Measurements from ENCODE around the gene UCHL3.
"Not testable (repeated sequence)": the region's sequence is repeated elsewhere in the genome, so short reads cannot be mapped to it uniquely, and the experiment has no call there.

UCHL3 gene

GRCh38 chr13:75549262-75550158 is at the start of gene UCHL3:
TSS of gene UCHL3 (plus strand) at chr13:75549791. CDS start at chr13:75549821, 30 bp downstream.
- in situ Hi-C loops (cut with MboI; ENCODE audit: low sequenced_read_pairs) = no loop called here

GRCh38 chr13:75505327-75505726 is 44.3 kb upstream of the UCHL3 start:
- in situ Hi-C loops (cut with MboI; ENCODE audit: low sequenced_read_pairs) = no loop called here

- in situ Hi-C loops (cut with MboI; ENCODE audit: low sequenced_read_pairs) = no loop called here
Observed at GRCh38 chr13:75506018-75506417, 43.6 kb upstream of the UCHL3 start.

DNA sequence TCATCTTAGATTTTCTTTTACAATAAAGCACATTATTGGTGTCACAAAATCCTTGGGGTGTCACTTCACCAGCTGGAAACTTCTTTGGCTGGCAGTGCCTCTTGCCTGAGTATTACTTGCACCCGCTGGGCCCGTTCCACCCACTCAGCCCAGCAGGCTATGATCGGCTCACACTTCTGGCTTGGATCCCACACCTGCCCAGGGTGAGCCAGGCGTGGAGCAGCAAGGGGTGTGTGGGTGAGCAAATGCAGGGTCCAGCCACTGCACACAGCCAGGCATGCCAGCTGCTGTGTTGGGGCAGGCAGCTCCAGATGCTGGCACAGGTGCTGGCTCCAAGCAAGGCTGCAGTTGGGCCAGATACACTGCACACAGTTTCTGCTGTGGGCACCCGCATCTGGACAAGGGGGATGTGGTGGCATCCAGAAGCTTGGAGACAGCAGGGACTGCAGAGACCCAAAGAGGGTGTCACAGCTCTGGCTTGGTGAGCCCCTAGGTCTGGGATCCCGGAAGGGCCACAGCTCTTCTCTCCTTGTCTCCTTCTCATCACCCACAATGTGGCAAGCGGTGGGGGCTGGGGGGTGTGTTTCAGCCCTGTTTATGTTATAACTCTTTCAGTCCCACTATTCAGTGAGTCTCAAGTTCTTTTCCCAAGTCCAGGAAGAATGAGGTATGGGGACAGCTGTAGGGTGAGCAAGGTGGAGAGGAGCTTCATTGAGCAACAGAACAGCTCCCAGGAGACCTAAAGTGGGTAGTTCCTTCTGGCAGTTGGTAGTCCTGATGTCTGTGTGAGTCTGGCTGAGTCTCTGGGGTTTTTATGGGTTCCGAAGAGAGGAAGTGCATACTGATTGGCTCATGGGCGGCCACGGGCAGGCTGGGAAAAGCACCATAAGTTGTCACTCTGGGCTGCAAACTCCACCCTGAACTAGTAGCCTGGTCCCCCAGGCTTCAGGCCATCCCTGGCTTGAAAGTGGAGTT is 42.3 kb upstream of the UCHL3 start:
- in situ Hi-C loops (cut with MboI; ENCODE audit: low sequenced_read_pairs) = no loop called here

DNA sequence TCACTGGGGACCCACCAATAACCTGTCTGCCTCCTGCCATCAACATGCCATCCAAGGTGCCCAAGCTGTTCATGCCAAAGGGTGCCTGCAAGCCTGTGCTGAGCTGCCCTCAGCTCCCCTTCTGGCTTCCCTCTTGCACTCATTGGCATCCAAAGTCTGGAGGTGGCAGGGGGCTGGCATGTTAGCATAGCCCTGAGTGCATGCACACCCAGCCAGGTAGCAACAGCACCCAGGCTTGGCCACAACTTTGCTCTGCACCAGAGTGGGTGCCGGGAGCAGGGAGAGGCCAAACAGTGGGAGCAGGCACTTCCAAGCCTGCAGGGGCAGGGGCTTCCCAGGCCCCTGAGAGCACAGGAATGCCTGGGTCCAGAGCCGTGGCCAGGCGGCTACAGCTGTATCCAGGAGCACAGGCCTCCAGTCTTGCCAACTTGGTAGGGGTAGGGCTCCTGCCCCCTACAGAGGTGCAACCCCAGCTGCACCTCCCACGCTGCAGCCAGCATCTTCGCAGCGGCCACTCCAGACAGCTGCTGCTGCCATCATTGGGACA is 41.5 kb upstream of the UCHL3 start:
- in situ Hi-C loops (cut with MboI; ENCODE audit: low sequenced_read_pairs) = no loop called here

DNA sequence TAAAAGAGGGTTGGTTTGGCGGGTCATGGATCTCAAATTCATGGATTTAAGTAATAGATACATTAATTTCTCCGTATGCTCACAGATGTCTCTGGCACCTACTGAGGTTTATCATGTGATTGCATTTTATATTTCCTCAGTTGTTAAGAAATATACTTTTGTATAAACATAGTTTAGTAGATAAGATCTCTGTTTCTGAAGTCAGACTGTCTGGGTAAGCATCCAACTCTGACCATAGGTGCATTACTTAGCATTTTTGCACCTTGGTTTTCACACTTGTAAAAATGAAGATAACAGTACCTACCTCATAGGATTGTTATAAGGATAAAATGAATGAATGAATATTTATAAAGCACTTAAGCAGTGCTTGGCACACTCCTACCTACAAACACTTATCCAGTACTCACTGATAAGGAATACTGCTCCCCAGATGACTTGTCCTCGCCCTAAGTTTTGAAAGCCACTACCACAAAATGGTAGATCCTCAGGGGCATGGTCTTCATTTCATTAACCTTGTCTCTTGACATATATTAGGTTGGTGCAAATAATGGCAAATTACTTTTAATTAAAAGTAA is 38.5 kb upstream of the UCHL3 start:
- in situ Hi-C loops (cut with MboI; ENCODE audit: low sequenced_read_pairs) = no loop called here

- in situ Hi-C loops (cut with MboI; ENCODE audit: low sequenced_read_pairs) = no loop called here
Observed at GRCh38 chr13:75512253-75512652, 37.3 kb upstream of the UCHL3 start.

DNA sequence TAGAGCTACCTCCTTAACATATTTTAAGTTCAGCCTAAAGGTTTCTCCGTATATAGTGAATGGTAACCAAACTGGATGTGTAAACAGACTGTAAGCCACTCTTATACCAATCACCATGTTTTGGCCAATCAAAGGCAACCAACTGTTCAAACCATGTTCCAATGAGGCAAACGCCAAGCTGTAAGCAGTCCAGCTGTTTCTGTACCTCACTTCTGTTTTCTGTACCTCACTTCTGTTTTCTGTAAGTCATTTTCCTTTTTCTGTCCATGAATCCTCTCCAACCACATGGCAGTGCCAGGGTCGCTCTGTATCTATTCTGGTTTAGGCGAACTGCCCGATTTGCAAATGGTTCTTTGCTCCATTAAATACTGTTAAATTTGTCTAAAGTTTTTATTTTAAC is 36.3 kb upstream of the UCHL3 start:
- in situ Hi-C loops (cut with MboI; ENCODE audit: low sequenced_read_pairs) = no loop called here

DNA sequence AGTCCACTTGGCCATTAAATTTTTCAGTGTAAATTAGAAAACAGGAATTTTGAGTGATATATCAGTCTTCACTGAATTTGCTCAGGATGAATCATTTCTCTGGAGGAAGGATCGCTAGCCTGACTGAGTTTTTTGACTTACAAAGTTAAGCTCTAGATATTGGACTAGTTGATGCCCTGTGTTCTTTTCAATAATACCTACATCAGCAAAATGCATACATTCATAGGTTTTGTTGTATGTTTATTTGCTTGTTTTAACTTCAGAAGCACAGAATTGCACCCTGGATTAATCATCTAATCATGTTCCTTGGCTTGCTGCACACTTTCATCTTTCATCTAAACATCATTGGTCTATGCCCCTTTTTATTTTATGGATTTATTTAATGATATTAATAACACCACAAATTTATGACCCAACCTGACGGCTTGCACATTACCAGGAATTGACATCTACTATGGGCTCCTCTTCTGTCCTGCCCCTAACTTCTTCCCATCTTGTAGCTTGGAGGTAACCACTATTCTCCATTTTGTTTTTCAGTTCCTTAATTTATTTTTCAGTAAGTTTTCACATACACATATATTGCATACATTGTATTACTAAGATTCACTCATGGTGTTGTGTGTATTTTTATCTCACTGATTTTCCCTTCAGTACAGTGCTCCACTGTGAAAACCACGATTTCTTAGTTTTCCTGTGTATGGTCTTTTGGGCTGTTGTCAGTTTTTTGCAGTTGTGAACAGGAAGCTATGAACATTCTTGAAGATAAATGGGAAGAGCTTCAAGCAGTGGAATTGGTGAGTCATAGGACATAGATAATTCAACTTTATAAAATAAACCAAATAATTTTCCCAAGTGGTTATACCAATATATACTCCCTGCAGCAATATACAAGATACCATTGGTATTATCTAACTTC is 35.3 kb upstream of the UCHL3 start:
- in situ Hi-C loops (cut with MboI; ENCODE audit: low sequenced_read_pairs) = no loop called here

- in situ Hi-C loops (cut with MboI; ENCODE audit: low sequenced_read_pairs) = no loop called here
Observed at GRCh38 chr13:75518439-75519088, 31.0 kb upstream of the UCHL3 start.

DNA sequence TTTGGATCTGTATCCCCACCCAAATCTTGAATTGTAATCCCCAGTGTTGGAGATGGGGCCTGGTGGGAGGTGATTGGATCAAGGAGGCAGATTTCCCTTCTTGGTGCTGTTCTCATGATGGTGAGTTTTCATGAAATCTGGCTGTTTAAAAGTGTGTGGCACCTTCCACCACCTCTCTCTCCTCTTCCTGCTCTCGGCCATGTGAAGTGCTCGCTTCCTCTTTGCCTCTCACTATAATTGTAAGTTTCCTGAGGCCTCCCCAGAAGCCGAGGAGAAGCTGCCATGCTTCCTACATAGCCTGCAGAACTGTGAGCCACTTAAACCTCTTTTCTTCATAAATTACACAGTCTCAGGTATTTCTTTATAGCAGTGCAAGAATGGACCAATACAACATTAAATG is 27.6 kb upstream of the UCHL3 start:
- in situ Hi-C loops (cut with MboI; ENCODE audit: low sequenced_read_pairs) = no loop called here

GRCh38 chr13:75530549-75530961 is 19.0 kb upstream of the UCHL3 start:
- in situ Hi-C loops (cut with MboI; ENCODE audit: low sequenced_read_pairs) = no loop called here

DNA sequence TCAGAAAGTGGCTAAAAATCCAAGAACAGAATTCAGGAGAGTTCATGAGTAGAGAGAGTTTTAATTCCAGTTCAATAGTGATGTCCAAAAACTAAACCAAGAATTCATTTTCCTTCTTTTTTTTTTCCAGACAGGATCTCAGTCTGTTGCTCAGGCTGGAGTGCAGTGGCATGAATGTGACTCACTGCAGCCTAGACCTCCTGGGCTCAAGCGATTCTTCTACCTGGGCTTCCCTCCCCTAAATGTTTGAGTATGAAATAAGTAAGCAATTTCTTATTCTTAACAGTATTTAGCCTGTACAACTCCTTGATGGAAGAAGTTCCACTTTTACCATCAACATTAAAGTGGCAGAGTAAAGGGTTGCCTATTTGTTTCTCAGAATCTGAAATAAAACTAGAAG is 15.7 kb upstream of the UCHL3 start:
- in situ Hi-C loops (cut with MboI; ENCODE audit: low sequenced_read_pairs) = no loop called here

- in situ Hi-C loops (cut with MboI; ENCODE audit: low sequenced_read_pairs) = no loop called here
Observed at GRCh38 chr13:75537401-75538365, 11.9 kb upstream of the UCHL3 start, which contains the start of gene COMMD6. TSS of gene COMMD6 (minus strand) at chr13:75537841. CDS start at chr13:75537805, 36 bp downstream.

GRCh38 chr13:75541287-75541686 is 8.3 kb upstream of the UCHL3 start:
- in situ Hi-C loops (cut with MboI; ENCODE audit: low sequenced_read_pairs) = no loop called here

DNA sequence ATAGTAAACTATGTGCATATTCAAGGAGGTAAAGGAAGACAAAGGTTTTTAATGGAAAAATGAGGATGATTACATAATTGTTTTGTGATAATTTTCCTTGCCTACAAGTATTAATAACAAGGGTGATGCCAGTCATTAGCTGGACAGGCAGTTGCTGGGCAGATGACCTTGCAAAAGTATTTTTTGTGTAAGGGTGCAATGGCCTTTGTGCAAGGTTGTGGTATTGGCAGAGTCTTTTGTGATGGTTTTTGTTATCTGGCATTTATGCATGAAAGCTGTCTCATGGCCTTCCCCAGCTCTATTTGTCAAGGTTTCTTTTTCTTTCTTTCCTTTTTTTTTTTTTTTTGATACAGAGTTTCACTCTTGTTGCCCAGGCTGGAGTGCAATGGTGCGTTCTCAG is 7.6 kb upstream of the UCHL3 start:
- in situ Hi-C loops (cut with MboI; ENCODE audit: low sequenced_read_pairs) = no loop called here

DNA sequence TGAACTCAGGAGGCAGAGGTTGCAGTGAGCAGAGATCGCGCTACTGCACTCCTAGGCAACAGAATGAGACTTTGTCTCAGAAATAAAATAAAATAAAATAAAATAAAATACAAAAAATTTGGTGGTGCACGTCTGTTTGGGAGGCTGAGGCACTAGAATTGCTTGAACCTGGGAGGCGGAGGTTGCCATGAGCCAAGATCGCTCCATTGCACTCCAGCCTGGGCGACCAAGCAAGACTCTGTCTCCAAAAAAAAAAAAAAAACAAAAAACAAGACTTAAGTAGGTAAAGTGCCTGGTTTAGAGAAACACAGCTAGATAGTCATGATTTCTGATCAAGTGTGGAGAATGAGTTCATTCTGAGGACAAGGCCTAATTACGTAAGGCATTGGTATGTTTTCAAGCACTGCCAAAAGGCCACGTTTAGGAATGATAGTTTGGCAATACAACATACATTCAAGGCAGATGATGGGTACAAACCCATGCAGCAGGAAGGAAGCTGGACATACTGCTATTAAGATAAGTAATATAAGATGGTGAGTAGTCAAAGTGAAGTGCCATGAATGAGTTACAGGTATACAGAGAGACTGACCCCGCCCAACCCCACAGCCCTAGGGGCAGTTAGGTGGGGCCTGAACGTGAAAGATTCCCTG is 4.8 kb upstream of the UCHL3 start:
- in situ Hi-C loops (cut with MboI; ENCODE audit: low sequenced_read_pairs) = no loop called here

GRCh38 chr13:75545386-75545785 is 4.2 kb upstream of the UCHL3 start:
- in situ Hi-C loops (cut with MboI; ENCODE audit: low sequenced_read_pairs) = not testable (repeated sequence)

All from hTERT RPE-1 (cell line).